Urinary bladder (tissue), 4 donors: ENCODE measurements around the gene VAPA. TPM values are rescaled to one million over a fixed set of nuclear protein-coding genes. Genes with fewer than 3 reads are reported as not detected.
"Not testable (repeated sequence)": the region's sequence is repeated elsewhere in the genome, so short reads cannot be mapped to it uniquely, and the experiment has no call there.

Experiments
- DNase-seq: peaks from one replicate; pipeline ENCODE4 v3.0.0-alpha.2; 2015; ENCODE audit errors: extremely low spot score
- H3K27ac ChIP-seq: one replicate; pipeline ENCODE4 v1.5.1; 2013; ENCODE audit warnings: low read depth, mild to moderate bottlenecking, moderate library complexity
- H3K36me3 ChIP-seq: one replicate; pipeline ENCODE4 v1.6.1; 2013; ENCODE audit warnings: mild to moderate bottlenecking, moderate library complexity; ENCODE audit not compliant: insufficient read depth
- H3K4me1 ChIP-seq: one replicate; pipeline ENCODE4 v1.6.1; 2013; ENCODE audit warnings: mild to moderate bottlenecking, moderate library complexity; ENCODE audit not compliant: insufficient read depth
- H3K4me3 ChIP-seq: one replicate; pipeline ENCODE4 v1.5.1; 2013; ENCODE audit warnings: low read depth, low read length
- WGBS: extraction: QIAGEN DNeasy Blood & Tissue Kit; methylation state at CpG from one replicate; pipeline ENCODE4 v1.1.7; 2013; 5-methylcytosine and 5-hydroxymethylcytosine counted together
- polyA plus RNA-seq: library from polyadenylated mRNA; stranded (reverse); fragments of 200-250 nt; gene quantifications from one replicate; pipeline ENCODE4 v1.2.3, GENCODE V29; 2013
- total RNA-seq: library from RNA; depleted of rRNA; stranded (reverse); fragments of >200 nt; gene quantifications from one replicate; pipeline ENCODE4 v1.2.3, GENCODE V29; 2014
- donor health status: healthy with polysubstance abuse.
- donor health status: healthy.

VAPA gene
- total and polyA plus RNA-seq, 2 donors, result 195 to 278 TPM

DNA sequence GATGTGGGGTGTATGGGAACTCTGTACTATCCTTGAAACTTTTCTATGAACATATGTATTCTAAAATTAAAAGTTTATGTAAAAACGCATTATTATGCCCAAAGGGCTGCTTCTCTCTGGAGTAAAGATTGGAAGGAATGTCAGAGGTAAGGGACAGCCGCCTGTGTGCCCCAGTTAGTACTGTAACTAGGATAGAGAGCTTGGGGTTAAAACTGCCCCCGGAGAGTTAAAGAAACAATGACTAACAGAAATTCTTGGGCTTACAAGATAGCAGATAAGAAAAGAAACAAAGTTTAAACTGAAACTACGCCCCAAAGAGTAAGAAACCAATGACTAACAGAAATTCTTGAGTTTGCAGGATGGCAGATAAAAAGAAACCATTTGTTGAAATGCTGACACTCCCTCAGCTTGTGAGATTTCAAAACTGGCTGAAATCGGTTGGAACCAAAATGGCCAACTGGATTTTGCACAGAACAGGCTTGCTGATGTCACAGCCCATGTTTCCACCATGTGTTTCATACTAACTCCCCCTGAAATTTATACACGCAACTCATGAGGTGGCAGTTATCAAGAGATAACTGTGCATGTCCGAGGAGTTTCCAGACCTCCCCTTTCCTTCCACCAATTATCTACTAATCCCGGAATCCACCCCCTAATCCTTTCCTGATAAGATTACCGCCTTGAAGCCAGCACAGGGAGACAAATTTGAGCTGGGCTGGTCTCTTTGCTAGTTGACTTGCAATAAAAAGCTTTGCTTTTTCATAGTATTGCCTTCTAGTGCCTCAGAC is 36.8 kb upstream of the VAPA start:
- peak; percentile 45 for DNase-seq
- peak overlapping the region; percentile 91 for H3K27ac ChIP-seq
- WGBS, result 16% methylated on average over 9 of the region's 9 CpGs
- H3K36me3 ChIP-seq, result no peaks in the 10 kb centered on the region
- H3K4me1 ChIP-seq, result no peaks in the 10 kb centered on the region
- peak overlapping the region; percentile 10 for H3K4me3 ChIP-seq

DNA sequence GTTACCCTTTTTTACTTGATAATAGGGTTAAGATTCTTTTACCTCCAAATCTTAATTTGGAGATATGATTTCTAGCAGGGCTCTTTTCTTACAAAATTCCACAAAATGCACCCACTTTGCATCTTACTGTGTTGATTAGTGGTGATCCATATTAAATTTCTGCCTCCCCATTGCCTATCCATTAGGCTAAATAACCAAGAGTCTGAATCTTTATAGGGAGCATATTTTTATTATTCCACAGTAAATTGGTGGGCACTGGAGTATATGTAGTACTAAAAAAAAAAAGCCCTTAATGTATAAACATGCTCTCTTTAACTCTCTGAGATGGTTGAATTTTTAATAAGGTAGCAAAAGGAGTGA is 36.2 kb upstream of the VAPA start:
- Histone ChIP-seq H3K36me3 (no peaks in the 10 kb centered on the region), H3K27ac (peak overlapping the region; percentile 81), H3K4me3 (no peak overlapping the region), H3K4me1 (no peaks in the 10 kb centered on the region)
- DNase-seq, result no peak

DNA sequence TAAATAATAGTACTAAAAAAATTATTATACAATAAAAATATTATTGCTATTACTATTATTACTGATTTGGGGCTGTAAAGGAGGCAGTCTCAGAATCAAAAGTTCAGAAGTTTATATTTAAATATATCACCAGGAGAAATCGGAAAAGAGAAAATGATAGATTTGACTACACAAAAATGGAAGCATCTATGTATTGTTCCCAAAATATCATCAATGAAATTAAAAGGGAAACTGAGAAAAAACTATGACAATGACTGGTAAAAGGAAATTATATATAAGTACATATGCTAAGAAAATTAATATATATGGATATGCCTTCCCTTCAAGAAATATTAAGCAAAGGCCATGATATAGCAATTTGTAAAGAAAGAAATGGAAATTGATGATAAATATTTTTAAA is 35.7 kb upstream of the VAPA start:
- Histone ChIP-seq H3K4me3 (no peak overlapping the region), H3K4me1 (no peaks in the 10 kb centered on the region), H3K27ac (no peak overlapping the region), H3K36me3 (no peaks in the 10 kb centered on the region)
- DNase-seq, result no peak
- WGBS, result 97% methylated on average over 1 of the region's 1 CpG

DNA sequence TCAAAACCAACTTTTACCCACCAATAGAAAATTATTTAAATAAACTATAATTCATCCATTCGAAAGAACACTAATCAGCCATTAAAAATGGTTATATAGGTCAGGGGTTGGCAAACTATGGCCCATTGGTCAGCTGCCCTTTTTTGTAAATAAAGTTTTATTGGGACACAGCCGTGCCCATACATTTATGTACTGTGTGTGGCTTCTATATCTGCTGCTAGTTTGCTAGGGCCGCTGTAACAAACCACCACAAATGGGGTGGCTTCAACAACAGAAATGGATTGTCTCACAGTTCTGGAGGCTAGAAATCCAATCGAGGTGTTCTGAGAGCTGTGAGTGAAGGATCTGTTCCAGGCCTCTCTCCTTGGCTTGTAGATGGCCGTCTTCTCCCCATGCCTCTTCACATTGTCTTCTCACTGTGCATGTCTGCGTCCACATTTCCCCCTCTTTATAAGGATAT is 35.0 kb upstream of the VAPA start:
- H3K27ac ChIP-seq, result no peak overlapping the region
- DNase-seq, result no peak
- no peaks in the 10 kb centered on the region for H3K36me3 ChIP-seq
- no peaks in the 10 kb centered on the region for H3K4me1 ChIP-seq
- H3K4me3 ChIP-seq, result no peak overlapping the region
- 97% methylated on average over 6 of the region's 6 CpGs for WGBS

DNA sequence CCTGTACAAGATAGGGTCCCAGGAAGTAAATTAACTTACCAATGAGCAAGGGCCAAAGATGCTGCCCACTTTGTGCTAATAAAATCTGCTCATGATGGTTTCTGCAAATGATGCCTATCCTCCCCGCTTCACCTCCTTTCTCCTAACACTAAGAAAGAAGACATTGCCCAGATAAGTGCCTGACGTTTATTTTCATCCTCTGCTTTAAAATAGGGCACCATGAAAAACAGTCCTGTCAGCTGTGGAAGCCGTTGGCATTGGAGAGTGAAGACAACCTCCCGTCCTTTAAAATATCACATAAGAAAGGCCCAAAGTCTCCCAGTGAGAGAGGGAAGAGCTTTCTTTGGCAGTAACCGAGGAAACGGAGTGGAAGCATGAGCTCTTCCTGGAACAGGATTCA is 29.7 kb upstream of the VAPA start:
- no peak overlapping the region for H3K27ac ChIP-seq
- 88% methylated on average over 6 of the region's 6 CpGs for WGBS
- no peaks in the 10 kb centered on the region for H3K4me1 ChIP-seq
- DNase-seq, result no peak
- no peak overlapping the region for H3K4me3 ChIP-seq
- H3K36me3 ChIP-seq, result no peaks in the 10 kb centered on the region

DNA sequence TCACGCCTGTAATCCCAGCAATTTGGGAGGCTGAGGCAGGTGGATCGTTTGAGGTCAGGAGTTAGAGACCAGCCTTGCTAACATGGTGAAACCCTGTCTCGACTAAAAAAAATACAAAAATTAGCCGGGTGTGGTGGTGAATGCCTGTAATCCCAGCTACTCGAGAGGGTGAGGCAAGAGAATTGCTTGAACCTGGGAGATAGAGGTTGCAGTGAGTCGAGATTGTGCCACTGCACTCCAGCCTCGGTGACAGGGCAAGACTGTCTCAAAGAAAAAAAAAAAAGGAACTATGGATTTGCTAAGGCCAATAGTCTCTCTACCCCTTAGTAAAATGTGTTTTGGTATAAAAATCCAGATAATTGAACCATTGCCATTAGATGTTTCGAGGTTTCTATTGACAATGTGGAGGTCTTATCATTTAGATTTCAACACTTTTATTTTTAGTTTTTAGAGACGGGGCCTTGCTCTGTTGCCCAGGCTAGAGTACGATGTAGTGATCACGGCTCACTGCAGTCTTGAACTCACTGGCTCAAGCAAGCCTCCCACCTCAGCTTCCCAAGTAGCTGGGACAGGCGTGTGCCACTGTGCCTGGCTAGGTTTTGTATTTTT is 29.2 kb upstream of the VAPA start:
- WGBS, result 96% methylated on average over 12 of the region's 12 CpGs
- Histone ChIP-seq H3K36me3 (no peaks in the 10 kb centered on the region), H3K4me3 (no peak overlapping the region), H3K27ac (no peak overlapping the region), H3K4me1 (no peaks in the 10 kb centered on the region)
- DNase-seq, result no peak

DNA sequence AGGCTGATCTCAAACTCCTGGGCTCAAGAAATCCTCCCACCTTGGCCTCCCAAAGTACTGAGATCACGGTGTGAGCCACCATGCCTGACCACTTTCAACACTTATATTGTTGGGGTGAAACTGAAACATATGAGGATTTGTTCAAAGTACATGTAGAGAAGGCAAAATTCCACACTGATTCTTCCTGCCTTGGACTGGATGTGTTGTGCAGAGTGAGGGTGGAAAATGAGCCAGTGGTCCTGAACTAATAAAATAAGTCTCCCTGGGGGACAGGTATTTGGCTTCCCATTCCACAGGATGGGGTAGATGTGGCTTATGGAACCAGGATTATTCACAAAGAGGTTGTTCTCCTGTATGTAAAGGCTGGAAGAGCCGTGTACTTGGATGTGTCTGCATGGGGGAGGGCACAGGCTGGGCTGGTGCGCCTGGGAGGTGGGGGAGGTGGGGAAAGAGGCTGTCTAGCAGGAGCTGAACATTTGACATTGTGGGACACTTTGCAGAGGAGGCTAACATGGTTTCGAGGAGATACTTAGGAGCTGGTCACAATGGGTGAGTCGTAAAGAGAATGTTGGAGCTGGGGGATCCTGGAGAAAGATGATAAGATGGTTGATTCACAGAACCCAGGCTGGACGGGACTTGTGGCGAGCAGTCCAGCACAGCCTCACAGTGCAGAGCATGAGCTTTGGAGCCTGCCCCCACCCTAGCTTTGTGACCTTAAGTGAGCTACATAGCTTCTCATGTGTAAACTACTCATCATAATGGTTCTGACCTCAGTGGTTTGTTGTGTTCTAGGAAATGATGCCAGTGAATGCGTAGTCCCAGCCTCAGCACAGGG is 28.4 kb upstream of the VAPA start, which contains the start of gene TXNDC2:
Gene TXNDC2, plus strand, starts transcription at position 804 of the 835 bp plus-strand sequence. CDS start 708 bp downstream, outside the sequence.
- H3K4me3 ChIP-seq, result no peak within 1 kb of the TSS
- no peaks in the 10 kb centered on the region for H3K4me1 ChIP-seq
- no peak within 1 kb of the TSS for H3K27ac ChIP-seq
- no peaks in the 10 kb centered on the region for H3K36me3 ChIP-seq
- whole genome bisulfite sequencing, result 94% methylated on average over 8 of the region's 8 CpGs
- DNase-seq, result no peak

DNA sequence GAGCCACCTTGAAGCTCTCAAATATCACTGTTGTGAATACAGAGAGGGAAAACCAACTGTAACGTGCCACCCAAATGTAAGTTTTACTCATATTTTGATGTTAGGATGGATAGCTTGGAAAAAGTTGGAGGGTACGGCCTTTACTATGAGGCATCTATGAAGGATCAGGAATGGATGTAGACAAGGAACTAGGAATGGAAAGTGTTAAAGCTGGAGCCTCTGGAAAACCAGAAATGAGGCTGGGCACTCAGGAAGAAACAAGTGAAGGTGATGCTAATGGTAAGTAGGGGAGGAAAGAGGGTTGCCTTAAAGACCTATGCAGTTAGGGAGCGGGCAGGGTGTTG is 27.8 kb upstream of the VAPA start:
- WGBS, result 95% methylated on average over 3 of the region's 3 CpGs
- Histone ChIP-seq H3K4me3 (no peak overlapping the region), H3K36me3 (no peaks in the 10 kb centered on the region), H3K27ac (no peak overlapping the region), H3K4me1 (no peaks in the 10 kb centered on the region)
- no peak for DNase-seq

DNA sequence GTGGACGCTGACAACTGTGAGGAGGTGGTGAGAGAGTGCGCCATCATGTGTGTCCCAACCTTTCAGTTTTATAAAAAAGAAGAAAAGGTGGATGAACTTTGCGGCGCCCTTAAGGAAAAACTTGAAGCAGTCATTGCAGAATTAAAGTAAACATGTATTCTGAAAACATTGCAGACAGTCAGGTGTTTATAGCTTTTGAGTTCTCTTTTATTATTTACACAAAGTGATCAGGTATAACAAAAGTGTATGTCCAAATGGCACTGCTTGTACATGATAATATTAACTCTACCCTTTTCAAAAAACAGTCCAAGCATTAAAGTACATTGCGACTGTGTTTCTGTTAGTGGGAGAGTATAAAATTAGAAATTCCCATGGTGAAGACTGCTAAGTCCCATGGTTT is 25.8 kb upstream of the VAPA start:
- Histone ChIP-seq H3K27ac (no peak overlapping the region), H3K4me3 (no peak overlapping the region), H3K4me1 (no peaks in the 10 kb centered on the region), H3K36me3 (no peaks in the 10 kb centered on the region)
- WGBS, result 98% methylated on average over 5 of the region's 5 CpGs
- DNase-seq, result no peak

DNA sequence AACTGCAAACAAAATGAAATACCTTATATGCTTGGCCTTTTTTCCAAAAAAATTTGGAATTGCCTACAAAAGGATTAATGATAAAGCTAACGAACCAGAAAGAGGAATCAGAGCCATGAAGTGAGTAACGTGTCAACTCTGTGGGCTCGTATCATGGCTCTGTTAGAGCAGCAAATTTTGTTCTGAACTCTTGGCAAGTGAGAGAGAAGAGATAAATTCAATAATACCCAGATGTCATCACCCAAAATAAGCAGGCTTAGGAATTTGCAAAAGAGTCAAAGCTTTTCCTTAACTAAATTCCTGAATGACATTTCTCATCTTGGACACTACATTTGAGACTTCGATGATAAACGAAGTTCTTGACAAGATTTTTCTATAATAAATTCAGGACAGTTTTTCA is 23.6 kb upstream of the VAPA start:
- H3K4me3 ChIP-seq, result no peak overlapping the region
- H3K36me3 ChIP-seq, result no peaks in the 10 kb centered on the region
- WGBS, result 48% methylated on average over 5 of the region's 5 CpGs
- DNase-seq, result no peak
- no peak overlapping the region for H3K27ac ChIP-seq
- no peaks in the 10 kb centered on the region for H3K4me1 ChIP-seq

DNA sequence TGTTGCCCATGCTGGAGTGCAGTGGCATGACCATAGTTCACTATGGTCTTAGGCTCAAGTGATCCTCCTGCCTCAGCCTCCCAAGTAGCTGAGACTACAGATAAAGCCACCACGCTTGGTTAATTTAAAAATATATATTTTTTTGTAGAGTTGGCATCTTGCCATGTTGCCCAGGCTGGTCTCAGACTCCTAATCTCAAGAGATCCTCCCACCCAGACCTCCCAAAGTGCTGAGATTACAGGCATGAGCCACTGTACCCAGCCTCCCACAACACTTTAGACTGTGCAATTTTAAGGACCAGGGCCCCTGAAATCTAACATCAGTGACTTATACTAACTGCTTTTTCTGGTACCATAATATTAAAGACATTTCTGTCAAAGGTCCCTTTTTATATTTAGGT is 22.9 kb upstream of the VAPA start:
- Histone ChIP-seq H3K4me3 (no peak overlapping the region), H3K36me3 (no peaks in the 10 kb centered on the region), H3K4me1 (no peaks in the 10 kb centered on the region), H3K27ac (no peak overlapping the region)
- 70% methylated on average over 1 of the region's 1 CpG for WGBS
- DNase-seq, result no peak

DNA sequence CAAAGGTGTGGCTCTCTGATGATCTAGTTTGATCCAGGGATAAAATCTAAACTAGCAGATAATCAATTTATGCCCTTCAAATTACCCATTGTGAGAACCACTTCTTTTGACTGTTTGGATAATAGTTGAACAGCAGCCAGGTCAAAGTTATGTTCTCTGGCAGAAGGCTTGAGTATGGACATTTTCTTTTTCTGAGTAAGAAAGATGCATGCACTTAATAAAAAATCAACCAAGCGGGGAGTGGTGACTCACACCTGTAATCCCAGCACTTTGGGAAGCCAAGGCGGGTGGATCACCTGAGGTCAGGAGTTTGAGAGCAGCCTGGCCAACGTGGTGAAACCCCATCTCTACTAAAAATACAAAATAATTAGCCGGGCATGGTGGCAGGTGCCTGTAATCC is 22.3 kb upstream of the VAPA start:
- DNase-seq, H3K4me1 ChIP-seq, H3K36me3 ChIP-seq, H3K27ac ChIP-seq, H3K4me3 ChIP-seq: not testable (repeated sequence)
- WGBS, result 77% methylated on average over 4 of the region's 4 CpGs

DNA sequence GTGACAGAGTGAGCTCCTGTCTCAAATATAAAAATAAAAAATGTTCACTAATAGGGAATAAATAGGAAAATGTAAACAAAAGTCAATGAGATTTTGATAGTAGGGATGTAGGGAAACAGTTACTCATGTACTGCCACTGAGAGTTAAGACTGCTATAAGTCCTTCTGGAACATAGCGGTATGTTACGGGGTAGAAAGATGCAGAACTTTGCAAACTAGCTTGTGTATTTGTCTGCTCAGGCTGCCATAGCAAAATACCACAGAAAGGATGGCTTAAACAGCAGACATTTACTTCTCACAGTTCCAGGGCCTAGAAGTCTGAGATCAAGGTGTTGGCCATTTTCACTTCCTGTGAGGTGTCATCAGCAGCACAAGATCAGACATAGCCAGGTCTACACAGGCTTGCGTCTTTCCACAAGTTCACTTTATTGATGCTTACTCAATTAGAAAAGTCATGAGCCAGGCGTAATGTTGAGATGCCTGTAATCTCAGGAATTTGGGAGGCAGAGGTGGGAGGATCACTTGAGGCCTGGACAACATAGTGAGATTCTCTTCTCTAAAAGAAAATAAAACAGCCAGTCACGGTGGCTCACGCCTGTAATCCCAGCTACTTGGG is 19.3 kb upstream of the VAPA start:
- Histone ChIP-seq H3K27ac (no peak overlapping the region), H3K36me3 (no peaks in the 10 kb centered on the region), H3K4me3 (no peak overlapping the region), H3K4me1 (no peaks in the 10 kb centered on the region)
- DNase-seq, result no peak
- WGBS, result 89% methylated on average over 6 of the region's 6 CpGs
